Limb (tissue), 2 donors: ENCODE results near the gene ADAM15.
A peak's percentile ranks its signal among the peaks of the same experiment; 100 is the strongest.

Experiments used
- DNase-seq, 2 donors: peaks; one replicate each; pipeline ENCODE4 v3.0.0-alpha.2; 2016; ENCODE audit errors: extremely low spot score in 2 of 2

The ADAM15 gene

GRCh38 chr1:155050560-155051341 is at the start of gene ADAM15:
Gene ADAM15 (plus strand): TSS chr1:155051316. CDS start chr1:155051387, 71 bp downstream.
- peak; percentile 67 to 91 for DNase-seq

- no peak for DNase-seq
These were observed 49.8 kb upstream of the ADAM15 start for GRCh38 chr1:155001425-155001674.

- peak; percentile 98 to 99 for DNase-seq
These were observed 49.2 kb upstream of the ADAM15 start for GRCh38 chr1:155001675-155002463.

- DNase-seq = peak in 1 of 2 donors; percentile 64
These were observed 48.5 kb upstream of the ADAM15 start, which contains the start of gene ZBTB7B for GRCh38 chr1:155002464-155003226. Gene ZBTB7B (plus strand): TSS chr1:155002802. CDS start chr1:155014661, 11,859 bp downstream.

- DNase-seq = peak in 1 of 2 donors; percentile 74
These were observed 47.8 kb upstream of the ADAM15 start for GRCh38 chr1:155003227-155003765.

GRCh38 chr1:155003766-155004351 is 47.3 kb upstream of the ADAM15 start:
- DNase-seq = no peak

GRCh38 chr1:155004352-155005075 is 46.6 kb upstream of the ADAM15 start:
- no peak for DNase-seq

- DNase-seq = no peak
These were observed 45.8 kb upstream of the ADAM15 start for GRCh38 chr1:155005076-155006011.

- DNase-seq = no peak
These were observed 44.5 kb upstream of the ADAM15 start for GRCh38 chr1:155006601-155007101.

GRCh38 chr1:155007251-155007828 is 43.8 kb upstream of the ADAM15 start:
- DNase-seq = no peak

GRCh38 chr1:155008015-155008941 is 42.8 kb upstream of the ADAM15 start:
- no peak for DNase-seq

- DNase-seq = no peak
These were observed 41.9 kb upstream of the ADAM15 start for GRCh38 chr1:155009221-155009711.

GRCh38 chr1:155009742-155010141 is 41.4 kb upstream of the ADAM15 start:
- DNase-seq = no peak

- DNase-seq = no peak
These were observed 40.8 kb upstream of the ADAM15 start for GRCh38 chr1:155010211-155010918.

GRCh38 chr1:155011004-155011416 is 40.1 kb upstream of the ADAM15 start:
- DNase-seq = no peak

- DNase-seq = no peak
These were observed 39.6 kb upstream of the ADAM15 start for GRCh38 chr1:155011437-155012025.
